ENCODE measurements around the gene SPDYE6. TPM values are rescaled to one million over a fixed set of nuclear protein-coding genes. Genes with fewer than 3 reads are reported as not detected.

The SPDYE6 gene
- total RNA-seq, 1 experiment from 2014 or later, result not detected

GRCh38 chr7:102312317-102312716, 43.9 kb downstream of the SPDYE6 start:
- Mint-ChIP-seq H3K36me3 (ENCODE audit: insufficient read depth, unreplicated experiment) (peaks cover 14% of the 10 kb centered on the region), H3K9me3 (ENCODE audit: unreplicated experiment) (no peaks in the 10 kb centered on the region), H3K27ac (ENCODE audit: low read depth, unreplicated experiment) (no peak overlapping the region), H3K4me1 (ENCODE audit: insufficient read depth, unreplicated experiment) (no peaks in the 10 kb centered on the region), H3K4me3 (ENCODE audit: unreplicated experiment) (no peak overlapping the region), H3K27me3 (ENCODE audit: insufficient read depth, unreplicated experiment) (no peaks in the 10 kb centered on the region)
- no peak for DNase-seq (ENCODE audit: unreplicated experiment)
- BruUV-seq (replicated peaks), result no TSS peak
- TF ChIP-seq CTCF (IDR thresholded peaks at IDR 0.05; ENCODE audit: unreplicated experiment), result no peak
- CTCF ChIA-PET, result interaction anchor here (0.6 kb wide), 1 partner anchor 1253 kb away, joined by 3 read pairs; no protein-coding TSS in a partner anchor
- POLR2A ChIA-PET, result interaction anchor here (0.6 kb wide), 2 partner anchors 786 to 882 kb away, joined by 3 read pairs; no protein-coding TSS in a partner anchor
- intact Hi-C loops (cut with micrococcal nuclease), result no loop called here

- Mint-ChIP-seq H3K4me1 (ENCODE audit: insufficient read depth, unreplicated experiment) (no peaks in the 10 kb centered on the region), H3K9me3 (ENCODE audit: unreplicated experiment) (no peaks in the 10 kb centered on the region), H3K27me3 (ENCODE audit: insufficient read depth, unreplicated experiment) (no peaks in the 10 kb centered on the region), H3K4me3 (ENCODE audit: unreplicated experiment) (no peak overlapping the region), H3K27ac (ENCODE audit: low read depth, unreplicated experiment) (no peak overlapping the region), H3K36me3 (ENCODE audit: insufficient read depth, unreplicated experiment) (peaks cover 6% of the 10 kb centered on the region)
- ChIA-PET CTCF (no interaction called here), POLR2A (interaction anchor here (0.6 kb wide), 1 partner anchor 1101 kb away, joined by 3 read pairs; no protein-coding TSS in a partner anchor)
- DNase-seq (ENCODE audit: unreplicated experiment), result no peak
- TF ChIP-seq CTCF (IDR thresholded peaks at IDR 0.05; ENCODE audit: unreplicated experiment), result no peak
- no TSS peak for BruUV-seq (replicated peaks)
- intact Hi-C loops (cut with micrococcal nuclease), result no loop called here
These were observed 45.8 kb downstream of the SPDYE6 start for GRCh38 chr7:102310414-102310815.

DNA sequence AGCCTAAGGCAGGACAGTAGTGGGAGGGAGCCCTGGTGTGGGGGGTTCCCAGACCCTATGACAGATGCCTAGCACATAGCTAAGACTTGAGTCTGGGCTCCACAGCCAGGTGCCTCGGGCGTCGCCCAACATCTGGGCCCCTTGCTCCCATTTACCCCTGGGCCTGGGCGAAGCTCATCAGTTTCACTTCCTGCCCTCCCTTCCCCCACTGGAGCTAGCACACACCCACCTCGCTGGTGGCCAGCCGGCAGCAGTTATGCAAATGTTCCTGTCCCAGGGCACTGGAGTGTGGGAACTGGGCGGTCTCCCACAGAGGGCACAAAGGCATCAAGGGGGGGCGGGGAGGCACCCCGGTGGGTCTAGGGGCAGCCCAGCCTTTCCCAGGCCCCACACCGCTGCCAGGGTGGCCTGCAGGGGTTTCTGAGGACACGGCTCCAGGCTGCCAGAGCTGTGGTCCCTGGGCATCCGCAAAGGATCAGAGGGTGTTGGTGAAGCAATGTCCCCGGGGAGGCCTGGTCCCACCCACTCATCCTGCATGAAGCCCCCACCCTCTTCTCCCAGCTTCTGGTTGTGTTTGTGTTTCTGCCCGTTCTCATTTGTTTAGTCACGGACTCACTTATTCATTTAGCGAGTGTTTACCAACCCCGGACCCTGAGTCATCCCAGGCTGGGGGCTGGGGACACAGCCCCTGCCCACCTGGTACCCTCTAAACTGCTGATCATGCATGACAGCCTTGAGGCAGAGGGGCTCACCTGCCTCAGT, 49.1 kb downstream of the SPDYE6 start:
- no peaks in the 10 kb centered on the region for H3K9me3 Mint-ChIP-seq (ENCODE audit: unreplicated experiment)
- POLR2A ChIA-PET, result interaction anchor here (0.7 kb wide), 1 partner anchor 147 kb away, joined by 3 read pairs; no protein-coding TSS in a partner anchor
- CTCF ChIA-PET, result no interaction called here
- no peaks in the 10 kb centered on the region for H3K27me3 Mint-ChIP-seq (ENCODE audit: insufficient read depth, unreplicated experiment)
- H3K4me1 Mint-ChIP-seq (ENCODE audit: insufficient read depth, unreplicated experiment), result no peaks in the 10 kb centered on the region
- no peaks in the 10 kb centered on the region for H3K36me3 Mint-ChIP-seq (ENCODE audit: insufficient read depth, unreplicated experiment)
- BruUV-seq (replicated peaks), result no TSS peak
- H3K4me3 Mint-ChIP-seq (ENCODE audit: unreplicated experiment), result no peak overlapping the region
- intact Hi-C loops (cut with micrococcal nuclease), result no loop called here
- no peak for TF ChIP-seq CTCF (IDR thresholded peaks at IDR 0.05; ENCODE audit: unreplicated experiment)
- no peak overlapping the region for H3K27ac Mint-ChIP-seq (ENCODE audit: low read depth, unreplicated experiment)
- peak; percentile 46 for DNase-seq (ENCODE audit: unreplicated experiment)

DNA sequence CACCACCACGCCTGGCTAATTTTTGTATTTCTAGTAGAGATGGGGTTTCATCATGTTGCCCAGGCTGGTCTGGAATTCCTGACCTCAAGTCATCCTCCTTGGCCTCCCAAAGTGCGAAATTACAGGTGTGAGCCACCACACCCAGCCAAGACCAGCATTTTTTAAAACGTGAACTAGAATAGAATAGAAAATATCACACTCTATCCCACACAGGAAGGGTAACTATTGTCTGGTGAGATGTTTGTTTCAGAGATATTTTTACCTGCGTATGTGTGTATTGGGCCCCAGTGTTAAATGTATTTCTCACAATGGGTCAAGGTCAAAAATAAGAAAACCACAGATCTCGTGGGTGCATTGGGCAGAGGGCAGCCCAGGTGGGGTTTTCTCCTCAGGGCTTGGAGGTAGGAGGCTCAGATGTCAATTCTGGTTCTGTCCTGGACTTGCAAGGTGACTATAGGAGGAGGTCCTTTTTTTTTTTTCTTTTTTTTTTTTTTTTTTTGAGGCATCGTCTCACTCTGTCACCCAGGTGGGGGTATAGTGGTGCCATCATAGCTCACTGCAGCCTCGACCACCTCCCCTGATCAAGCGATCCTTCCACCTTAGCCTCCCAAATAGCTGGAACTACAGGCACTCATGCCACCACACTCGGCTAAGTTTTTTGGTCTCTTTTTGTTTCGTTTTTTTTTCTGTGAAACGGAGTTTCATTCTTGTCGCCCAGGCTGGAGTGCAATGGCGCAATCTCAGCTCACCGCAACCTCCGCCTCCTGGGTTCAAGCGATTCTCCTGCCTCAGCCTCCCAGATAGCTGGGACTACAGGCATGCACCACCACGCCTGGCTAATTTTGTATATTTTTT, 50.6 kb downstream of the SPDYE6 start:
- intact Hi-C loops (cut with micrococcal nuclease), result no loop called here
- H3K4me1 Mint-ChIP-seq (ENCODE audit: insufficient read depth, unreplicated experiment), result no peaks in the 10 kb centered on the region
- H3K4me3 Mint-ChIP-seq (ENCODE audit: unreplicated experiment), result no peak overlapping the region
- no peak for TF ChIP-seq CTCF (IDR thresholded peaks at IDR 0.05; ENCODE audit: unreplicated experiment)
- H3K9me3 Mint-ChIP-seq (ENCODE audit: unreplicated experiment), result no peaks in the 10 kb centered on the region
- H3K27me3 Mint-ChIP-seq (ENCODE audit: insufficient read depth, unreplicated experiment), result no peaks in the 10 kb centered on the region
- BruUV-seq (replicated peaks), result no TSS peak
- DNase-seq (ENCODE audit: unreplicated experiment), result no peak
- POLR2A ChIA-PET, result no interaction called here
- no peaks in the 10 kb centered on the region for H3K36me3 Mint-ChIP-seq (ENCODE audit: insufficient read depth, unreplicated experiment)
- H3K27ac Mint-ChIP-seq (ENCODE audit: low read depth, unreplicated experiment), result no peak overlapping the region
- CTCF ChIA-PET, result interaction anchor here (0.7 to 0.8 kb wide), 3 partner anchors 76 to 138 kb away, joined by 3 to 6 read pairs (median 4); no protein-coding TSS in a partner anchor
